ENCODE results near the gene ABCC4.
"Not testable (repeated sequence)": the region's sequence is repeated elsewhere in the genome, so short reads cannot be mapped to it uniquely, and the experiment has no call there.

ABCC4 gene

DNA sequence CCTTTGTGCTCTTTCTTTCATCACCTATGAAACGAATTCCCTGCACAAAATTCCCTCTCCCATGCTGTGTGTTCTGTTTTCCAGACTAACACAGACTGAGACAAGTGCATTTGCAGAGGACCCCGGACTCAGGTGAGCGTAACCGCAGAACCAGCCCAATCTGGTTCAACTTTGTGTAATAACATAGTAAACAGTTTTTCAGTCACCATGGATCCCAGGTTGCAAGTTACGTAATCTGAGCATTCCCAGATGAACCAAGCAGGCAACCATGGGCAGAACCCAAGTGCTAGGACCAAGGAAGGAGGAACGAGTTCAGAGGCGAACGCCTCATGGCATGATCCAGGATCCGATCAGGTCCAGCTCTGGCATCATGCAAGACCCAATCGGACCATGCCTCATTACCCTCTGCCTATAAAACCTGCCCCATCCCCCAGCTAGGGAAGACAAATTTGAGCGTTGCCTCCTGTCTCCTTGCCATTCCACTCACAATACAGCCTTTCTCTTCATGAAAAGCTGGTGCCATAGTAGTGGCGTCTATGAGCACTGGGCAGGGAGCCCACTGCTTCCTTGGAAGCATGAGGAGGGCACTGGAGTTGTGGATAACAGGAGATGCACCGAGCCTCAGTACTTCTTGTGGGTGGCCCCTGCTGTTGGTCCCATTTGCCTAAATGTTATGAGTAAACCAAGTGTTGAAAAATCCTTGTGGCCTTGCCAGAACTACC, 107.6 kb downstream of the ABCC4 start:
- no peak for DNase-seq

DNA sequence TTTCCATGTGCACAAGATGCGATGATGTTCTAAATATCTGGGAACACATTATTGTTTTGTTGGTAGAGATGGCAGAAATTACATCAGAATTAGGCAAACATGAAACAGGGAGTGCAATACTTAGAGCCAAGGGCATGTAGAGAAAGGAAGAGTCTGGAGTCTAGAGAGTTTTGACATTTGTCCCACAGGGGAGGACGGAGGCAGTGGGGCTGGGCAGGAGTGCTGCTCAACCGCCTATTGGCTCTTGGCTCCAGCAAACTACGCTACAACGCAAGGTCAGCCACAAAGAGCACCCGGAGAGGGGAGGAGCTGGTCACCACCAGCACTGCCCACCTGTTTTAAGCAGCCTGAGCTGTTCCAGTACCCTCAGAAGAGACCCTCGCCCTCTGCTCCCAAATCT, 108.3 kb downstream of the ABCC4 start:
- DNase-seq, result no peak

GRCh38 chr13:95192564-95192945, 108.7 kb downstream of the ABCC4 start:
- DNase-seq, result not testable (repeated sequence)

- DNase-seq, result peak; percentile 25
These were observed 109.3 kb downstream of the ABCC4 start for GRCh38 chr13:95191821-95192563.

- DNase-seq, result no peak
These were observed 113.1 kb downstream of the ABCC4 start for GRCh38 chr13:95188128-95188527.

- DNase-seq, result peak; percentile 36
These were observed 115.4 kb downstream of the ABCC4 start for GRCh38 chr13:95185851-95186250.

DNA sequence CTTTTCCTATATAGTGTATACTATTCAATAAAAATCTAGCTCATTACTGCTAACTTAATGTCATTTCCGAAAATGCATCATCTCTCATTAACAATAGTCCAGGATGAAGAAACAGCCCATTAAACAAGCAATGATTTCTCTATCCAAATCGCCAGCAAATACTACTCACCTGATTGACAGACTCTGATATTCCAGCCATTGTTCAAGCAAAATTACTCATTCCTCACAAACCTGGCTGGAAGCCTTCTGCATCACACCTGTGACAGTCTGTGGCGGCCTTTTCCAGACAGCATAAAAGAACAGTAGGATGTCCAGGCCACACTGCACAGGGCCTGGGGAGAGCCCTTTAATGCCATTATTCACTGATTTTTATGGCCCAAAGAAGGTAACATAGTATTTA, 115.9 kb downstream of the ABCC4 start:
- DNase-seq, result no peak

DNA sequence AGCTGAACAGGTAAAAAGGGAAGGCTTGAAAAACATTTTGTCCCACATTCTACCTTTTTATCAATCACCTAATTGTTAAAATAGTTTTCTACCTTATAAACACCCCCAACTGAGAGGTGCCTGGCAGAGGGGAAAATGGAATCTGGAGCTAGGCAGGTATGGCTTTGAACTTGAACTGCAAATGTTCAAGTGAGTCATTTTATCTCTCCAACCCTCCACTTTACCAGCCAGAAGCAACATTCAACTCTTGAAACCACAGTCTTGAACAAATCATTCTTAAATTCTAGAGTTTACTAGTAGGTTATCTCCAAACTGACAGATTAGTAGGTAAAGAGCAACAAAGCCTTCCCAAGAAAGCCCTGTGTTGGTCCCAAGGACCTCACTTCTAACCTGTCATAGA, 116.9 kb downstream of the ABCC4 start:
- no peak for DNase-seq

GRCh38 chr13:95182570-95183265, 118.5 kb downstream of the ABCC4 start:
- DNase-seq, result no peak

GRCh38 chr13:95181586-95181985, 119.7 kb downstream of the ABCC4 start:
- DNase-seq, result no peak

DNA sequence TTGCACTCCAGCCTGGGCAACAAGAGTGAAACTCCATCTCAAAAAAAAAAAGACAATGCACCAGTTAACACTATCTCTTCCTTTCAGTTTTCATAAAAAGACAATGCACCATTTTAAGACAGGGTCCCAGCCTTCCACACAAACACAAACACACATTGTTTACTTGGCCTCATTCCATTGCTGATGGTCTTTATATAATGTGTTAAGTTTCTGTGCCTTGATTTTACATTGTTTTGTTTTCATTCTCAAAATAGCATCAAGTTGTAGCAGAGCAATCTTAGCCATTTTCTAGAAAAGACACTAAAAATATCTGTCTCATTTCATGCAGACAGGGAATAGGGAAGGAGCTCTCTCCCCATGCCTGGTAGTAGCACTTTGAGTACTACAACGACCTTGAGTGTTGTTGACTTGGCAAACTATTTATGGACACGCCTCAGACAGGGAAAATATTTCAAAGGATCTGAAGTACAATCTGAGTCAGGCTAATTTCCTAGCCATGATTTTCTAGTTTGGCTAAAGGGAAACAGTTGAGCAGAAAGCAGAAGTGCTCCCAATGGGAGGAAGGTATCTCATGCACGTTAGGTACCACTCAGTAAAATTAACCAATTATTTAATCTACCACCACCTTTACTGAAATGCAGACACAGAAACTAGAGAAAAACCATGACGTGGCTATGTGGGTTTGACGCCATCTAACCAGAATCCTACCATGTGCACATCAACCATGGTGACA, 120.6 kb downstream of the ABCC4 start:
- DNase-seq, result no peak

DNA sequence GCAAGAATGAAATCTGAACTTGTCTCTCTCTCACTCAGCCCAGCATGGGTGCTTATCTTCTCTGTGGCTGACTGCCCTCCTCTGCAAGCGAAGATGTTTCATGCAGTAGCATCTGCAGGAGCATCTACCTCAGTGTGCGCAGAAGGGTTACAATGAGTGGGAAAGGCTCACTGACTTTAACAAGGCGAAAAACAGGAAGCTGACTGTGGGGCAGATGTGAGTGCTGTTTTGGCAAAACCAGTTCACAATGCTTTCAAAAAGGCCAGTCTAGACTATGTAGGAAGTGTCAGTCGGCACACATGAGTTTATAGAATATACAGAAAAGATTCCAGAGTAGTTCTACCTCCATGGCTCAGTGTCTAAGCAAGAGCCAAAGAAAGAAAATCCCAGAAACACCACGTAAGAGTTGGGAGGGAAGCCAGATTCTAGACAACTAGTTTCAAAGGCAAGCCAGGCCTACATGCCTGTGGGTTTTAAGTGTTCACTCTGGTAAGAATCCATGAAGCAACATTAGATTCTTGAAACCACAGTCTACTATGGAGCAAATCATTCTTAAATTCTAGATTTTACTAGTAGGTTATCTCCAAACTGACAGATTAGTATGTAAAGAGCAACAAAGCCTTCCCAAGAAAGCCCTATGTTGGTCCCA, 124.5 kb downstream of the ABCC4 start:
- DNase-seq, result no peak

DNA sequence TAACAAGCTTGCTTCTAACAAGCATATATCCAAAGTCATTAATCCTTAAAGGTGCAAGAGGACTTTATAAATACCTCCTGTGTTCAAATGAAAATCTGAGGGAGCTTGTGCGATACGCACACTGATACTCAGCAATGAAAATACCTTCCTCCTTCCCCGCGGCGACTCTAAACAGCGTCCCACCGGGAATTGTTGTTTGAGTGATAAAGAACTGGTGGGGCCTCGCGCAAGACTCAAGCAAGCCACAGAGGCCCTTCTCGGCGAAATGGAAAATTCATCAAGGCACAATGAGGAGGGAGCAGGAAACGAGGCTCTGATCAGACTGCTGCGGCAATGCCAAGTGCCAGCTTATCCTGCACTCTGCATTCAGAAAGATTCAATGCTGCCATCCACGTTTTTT, 126.7 kb downstream of the ABCC4 start:
- DNase-seq, result no peak

GRCh38 chr13:95168191-95168590, 133.1 kb downstream of the ABCC4 start:
- no peak for DNase-seq

GRCh38 chr13:95167003-95167402, 134.2 kb downstream of the ABCC4 start:
- DNase-seq, result not testable (repeated sequence)

GRCh38 chr13:95164830-95165229, 136.4 kb downstream of the ABCC4 start:
- DNase-seq, result no peak

DNA sequence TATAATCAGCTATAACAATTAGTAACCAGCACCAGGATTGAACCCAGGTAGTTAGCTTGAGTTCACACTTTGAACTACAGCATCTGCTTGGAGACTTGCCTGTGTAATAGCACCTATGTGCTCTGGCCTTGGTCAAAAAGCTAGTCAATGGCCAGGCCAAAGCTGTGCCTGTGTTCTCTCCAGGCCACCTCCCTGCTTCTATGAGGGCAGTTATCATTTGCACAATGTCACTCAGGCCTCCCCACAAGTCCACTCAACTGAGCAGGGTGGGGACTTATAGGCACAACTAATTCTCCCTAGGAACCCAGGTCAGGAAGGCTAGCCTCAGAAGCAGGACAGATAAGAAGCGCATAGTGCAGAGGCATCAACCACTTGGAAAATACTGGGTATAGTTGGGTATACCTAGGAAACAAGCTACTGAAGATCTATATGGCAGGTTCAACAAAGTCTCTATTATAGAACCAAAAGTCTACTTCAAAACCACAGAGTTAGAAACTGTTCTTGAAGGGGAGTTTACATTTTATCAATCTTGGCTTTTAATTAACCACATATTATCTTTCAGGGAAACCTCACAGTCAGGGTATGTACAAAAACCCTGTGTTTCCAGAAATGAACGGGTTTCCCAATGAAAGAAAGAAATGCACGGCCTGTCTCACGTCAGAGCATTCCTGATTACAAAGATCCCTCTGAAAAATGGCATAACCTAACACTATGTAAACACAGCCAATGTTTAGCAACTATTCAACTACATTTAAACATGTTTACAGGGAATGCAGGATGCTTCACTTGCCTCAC, 140.9 kb downstream of the ABCC4 start:
- DNase-seq, result no peak

DNA sequence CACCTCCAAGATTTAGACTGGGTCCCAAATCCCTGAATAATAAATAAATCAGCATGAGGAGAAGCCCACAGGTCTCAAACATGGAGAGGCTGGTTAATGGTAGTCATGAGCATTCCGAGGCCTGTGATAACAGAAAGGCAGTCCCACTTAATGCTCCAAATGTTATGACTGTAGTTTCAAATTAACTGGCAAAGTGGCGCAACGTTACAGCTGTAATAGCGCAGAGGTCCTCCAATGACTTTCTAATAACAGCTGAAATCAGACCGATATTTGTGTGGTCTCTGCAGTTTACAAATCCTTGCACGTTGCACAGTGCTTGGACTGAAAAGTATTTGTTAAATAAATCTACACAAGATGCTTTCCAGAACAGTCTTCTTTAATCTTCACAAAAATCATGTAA, 141.8 kb downstream of the ABCC4 start:
- no peak for DNase-seq

- no peak for DNase-seq
These were observed 145.0 kb downstream of the ABCC4 start for GRCh38 chr13:95156208-95156607.

- DNase-seq, result no peak
These were observed 145.7 kb downstream of the ABCC4 start for GRCh38 chr13:95155504-95155903.

GRCh38 chr13:95155093-95155492, 146.2 kb downstream of the ABCC4 start:
- no peak for DNase-seq

DNA sequence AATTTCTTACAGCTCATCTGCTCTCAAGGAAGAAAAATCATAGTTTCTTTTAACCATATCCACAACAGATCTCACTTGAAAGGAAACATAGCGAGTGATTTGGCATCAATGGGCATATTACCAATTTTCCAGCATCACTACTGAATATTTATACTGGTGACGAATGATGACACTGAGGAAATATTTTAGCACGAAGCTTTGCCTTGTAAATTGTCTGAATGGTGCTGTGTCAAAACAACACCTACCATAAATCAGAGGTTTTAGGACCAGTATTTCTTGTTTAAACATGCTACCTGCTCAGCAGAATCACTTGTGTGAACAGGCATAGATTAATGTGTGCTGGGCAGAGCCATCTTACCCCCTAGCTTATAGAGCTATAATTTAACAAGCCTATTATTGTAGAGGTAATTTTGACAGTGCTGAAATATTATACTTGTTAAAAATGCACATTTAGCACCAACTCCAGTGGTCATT, 146.8 kb downstream of the ABCC4 start:
- DNase-seq, result no peak
